ENCODE measurements around the gene GEMIN8. TPM values are rescaled to one million over a fixed set of nuclear protein-coding genes. Genes with fewer than 3 reads are reported as not detected.

GEMIN8 gene
- total RNA-seq, 4 donors from 2014 or later = 8.6 to 22.1 (median 12.6) TPM

DNA sequence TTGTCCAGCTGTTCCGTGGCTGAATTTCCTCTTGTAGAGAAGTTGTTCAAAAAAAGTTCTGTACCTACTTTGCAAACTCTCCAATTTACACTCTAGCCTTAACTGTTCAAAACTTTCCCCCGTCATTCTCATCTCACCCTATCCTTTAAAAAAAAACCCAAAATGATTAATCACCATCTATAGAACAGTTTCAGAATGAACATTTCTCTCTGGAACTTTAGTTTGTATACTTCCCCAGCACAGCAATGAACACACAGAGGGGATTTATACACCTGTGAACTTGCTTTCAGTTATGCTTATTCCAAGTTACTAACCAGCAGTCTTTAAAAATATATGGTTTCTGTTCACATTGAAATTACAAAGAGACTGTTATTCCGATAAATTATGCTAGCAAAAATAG is 1.2 kb downstream of the GEMIN8 start:
- Histone ChIP-seq H3K4me1 (peaks cover 0 to 11% (median 2%) of the 10 kb centered on the region in 4 donors), H3K27me3 (no peaks in the 10 kb centered on the region), H3K9me3 (no peaks in the 10 kb centered on the region), H3K36me3 (no peaks in the 10 kb centered on the region), H3K4me3 (peak overlapping the region in 1 of 4 donors; percentile 77), H3K27ac (peak overlapping the region in 2 of 4 donors; percentile 89 to 92)
- TF ChIP-seq POLR2A (IDR thresholded peaks at IDR 0.05) = no peak
- TF ChIP-seq EP300 (IDR thresholded peaks at IDR 0.05; ENCODE audit: low read depth) = no peak
- TF ChIP-seq, protein P1, sequence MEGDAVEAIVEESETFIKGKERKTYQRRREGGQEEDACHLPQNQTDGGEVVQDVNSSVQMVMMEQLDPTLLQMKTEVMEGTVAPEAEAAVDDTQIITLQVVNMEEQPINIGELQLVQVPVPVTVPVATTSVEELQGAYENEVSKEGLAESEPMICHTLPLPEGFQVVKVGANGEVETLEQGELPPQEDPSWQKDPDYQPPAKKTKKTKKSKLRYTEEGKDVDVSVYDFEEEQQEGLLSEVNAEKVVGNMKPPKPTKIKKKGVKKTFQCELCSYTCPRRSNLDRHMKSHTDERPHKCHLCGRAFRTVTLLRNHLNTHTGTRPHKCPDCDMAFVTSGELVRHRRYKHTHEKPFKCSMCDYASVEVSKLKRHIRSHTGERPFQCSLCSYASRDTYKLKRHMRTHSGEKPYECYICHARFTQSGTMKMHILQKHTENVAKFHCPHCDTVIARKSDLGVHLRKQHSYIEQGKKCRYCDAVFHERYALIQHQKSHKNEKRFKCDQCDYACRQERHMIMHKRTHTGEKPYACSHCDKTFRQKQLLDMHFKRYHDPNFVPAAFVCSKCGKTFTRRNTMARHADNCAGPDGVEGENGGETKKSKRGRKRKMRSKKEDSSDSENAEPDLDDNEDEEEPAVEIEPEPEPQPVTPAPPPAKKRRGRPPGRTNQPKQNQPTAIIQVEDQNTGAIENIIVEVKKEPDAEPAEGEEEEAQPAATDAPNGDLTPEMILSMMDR (IDR thresholded peaks at IDR 0.05) = no peak
- TF ChIP-seq POLR2AphosphoS5 (IDR thresholded peaks at IDR 0.05) = no peak
- in situ Hi-C loops (cut with MboI; ENCODE audit: low pct_ligation_motif_present in 1 of 4, low pct_unique_long_range_greater_than_20kb in 1 of 4, low sequenced_read_pairs in 3 of 4) = loop anchor here (5.0 to 25.0 kb wide), 8 partner anchors 266 to 1209 kb away; partner anchors contain the start of genes TCEANC (in 2 of the 4), OFD1 (in 1 of the 4), TLR8 (in 1 of the 4) and TRAPPC2 (in 1 of the 4)
- 29 to 58% methylated on average over 1 to 3 of the region's 3 CpGs for WGBS, 2 donors (ENCODE audit: low coverage in 1 of 2)
- no peak for DNase-seq
- intact Hi-C loops (cut with DNase I; ENCODE audit: low total_unique reads) = no loop called here

DNA sequence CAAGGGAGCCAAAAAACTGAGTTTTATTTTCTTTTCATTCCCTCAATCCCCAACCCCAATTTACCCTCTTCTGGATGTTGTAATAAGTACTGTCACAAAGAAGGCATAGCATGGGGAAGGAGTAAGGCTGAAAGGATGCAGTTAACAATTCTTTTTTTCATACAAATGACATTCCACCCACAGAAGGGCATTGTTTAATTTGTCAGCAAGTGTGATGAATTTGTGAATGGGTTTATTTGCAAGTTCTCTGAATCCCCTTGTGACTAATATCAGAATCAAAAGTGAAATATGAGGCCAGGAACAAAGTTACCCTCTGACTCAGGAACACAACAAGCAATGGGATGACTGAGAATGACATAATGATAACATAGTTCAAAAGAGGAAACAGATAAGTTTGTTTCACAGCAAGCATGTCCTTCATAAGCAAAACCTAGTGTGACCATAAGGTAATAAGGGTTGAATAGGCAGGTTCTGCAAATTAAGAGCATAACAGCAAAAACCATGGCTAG is 2.1 kb downstream of the GEMIN8 start:
- no peak for DNase-seq
- TF ChIP-seq POLR2AphosphoS5 (IDR thresholded peaks at IDR 0.05) = no peak
- TF ChIP-seq, protein P1 (IDR thresholded peaks at IDR 0.05) = no peak
- TF ChIP-seq POLR2A (IDR thresholded peaks at IDR 0.05) = no peak
- TF ChIP-seq EP300 (IDR thresholded peaks at IDR 0.05; ENCODE audit: low read depth) = no peak
- H3K27ac ChIP-seq = no peak overlapping the region
- no peak overlapping the region for H3K4me3 ChIP-seq
- no peaks in the 10 kb centered on the region for H3K9me3 ChIP-seq
- intact Hi-C loops (cut with DNase I; ENCODE audit: low total_unique reads) = no loop called here
- no peaks in the 10 kb centered on the region for H3K36me3 ChIP-seq
- H3K4me1 ChIP-seq = peaks cover 0 to 11% (median 2%) of the 10 kb centered on the region in 4 donors
- in situ Hi-C loops (cut with MboI; ENCODE audit: low pct_ligation_motif_present in 1 of 4, low pct_unique_long_range_greater_than_20kb in 1 of 4, low sequenced_read_pairs in 3 of 4) = loop anchor here (5.0 to 25.0 kb wide), 8 partner anchors 265 to 1210 kb away; partner anchors contain the start of genes TCEANC (in 2 of the 4), OFD1 (in 1 of the 4), TLR8 (in 1 of the 4) and TRAPPC2 (in 1 of the 4)
- H3K27me3 ChIP-seq = no peaks in the 10 kb centered on the region

DNA sequence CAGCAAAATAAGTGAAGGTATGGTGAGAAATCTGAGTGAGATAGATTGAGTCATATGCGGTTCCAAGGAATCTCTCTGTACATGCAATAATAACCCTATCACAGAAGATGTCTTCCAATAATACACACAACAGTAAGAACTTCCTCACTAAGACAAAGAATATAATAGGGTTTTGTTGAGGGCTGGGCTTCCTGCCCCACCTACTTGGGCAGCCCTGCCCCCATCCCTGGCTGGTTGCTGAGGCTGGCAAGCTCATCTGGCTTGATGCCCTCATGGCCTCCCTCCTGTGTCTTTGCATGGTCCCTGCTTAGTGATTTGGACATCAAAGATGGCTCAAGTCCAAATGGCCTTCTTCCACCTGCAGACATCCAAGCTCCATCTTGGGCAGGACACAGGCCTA is 2.7 kb downstream of the GEMIN8 start:
- no peaks in the 10 kb centered on the region for H3K36me3 ChIP-seq
- TF ChIP-seq, protein P1 (IDR thresholded peaks at IDR 0.05) = no peak
- TF ChIP-seq POLR2A (IDR thresholded peaks at IDR 0.05) (no peak), EP300 (IDR thresholded peaks at IDR 0.05; ENCODE audit: low read depth) (no peak), POLR2AphosphoS5 (IDR thresholded peaks at IDR 0.05) (no peak)
- intact Hi-C loops (cut with DNase I; ENCODE audit: low total_unique reads) (no loop called here), in situ Hi-C loops (cut with MboI; ENCODE audit: low pct_ligation_motif_present in 1 of 4, low pct_unique_long_range_greater_than_20kb in 1 of 4, low sequenced_read_pairs in 3 of 4) (loop anchor here (5.0 to 25.0 kb wide), 8 partner anchors 265 to 1210 kb away; partner anchors contain the start of genes TCEANC (in 2 of the 4), OFD1 (in 1 of the 4), TLR8 (in 1 of the 4) and TRAPPC2 (in 1 of the 4))
- H3K4me1 ChIP-seq = peaks cover 0 to 11% (median 2%) of the 10 kb centered on the region in 4 donors
- WGBS, 2 donors (ENCODE audit: low coverage in 1 of 2) = 73% methylated on average over 1 of the region's 1 CpG; no CpG with 5 or more reads in 1 of the 2 donors
- DNase-seq = no peak
- H3K27ac ChIP-seq = no peak overlapping the region
- no peaks in the 10 kb centered on the region for H3K27me3 ChIP-seq
- H3K4me3 ChIP-seq = no peak overlapping the region
- H3K9me3 ChIP-seq = no peaks in the 10 kb centered on the region

DNA sequence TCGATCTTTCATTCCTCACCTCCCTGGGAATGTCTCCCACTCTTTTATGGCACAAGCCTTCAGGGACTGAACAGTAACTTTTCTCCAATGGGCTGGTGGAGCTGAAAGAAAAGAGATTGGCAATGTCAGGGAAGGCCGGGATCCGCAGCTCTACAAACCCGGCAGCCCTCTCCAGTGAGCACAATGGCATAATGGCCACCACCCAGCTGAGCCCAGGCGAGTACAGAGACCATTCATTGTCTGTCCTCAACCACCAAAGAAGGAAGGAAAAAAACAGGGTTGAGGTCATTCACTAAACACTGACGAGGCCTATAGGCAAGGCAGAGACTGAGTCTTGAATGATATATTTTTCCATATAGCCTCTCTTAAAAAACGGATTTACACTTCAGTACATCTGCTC is 3.6 kb downstream of the GEMIN8 start:
- Histone ChIP-seq H3K27ac (no peak overlapping the region), H3K4me1 (peaks cover 0 to 11% (median 2%) of the 10 kb centered on the region in 4 donors), H3K4me3 (no peak overlapping the region), H3K36me3 (no peaks in the 10 kb centered on the region), H3K9me3 (no peaks in the 10 kb centered on the region), H3K27me3 (no peaks in the 10 kb centered on the region)
- 31 to 71% methylated on average over 2 to 7 of the region's 7 CpGs for WGBS, 2 donors (ENCODE audit: low coverage in 1 of 2)
- in situ Hi-C loops (cut with MboI; ENCODE audit: low pct_ligation_motif_present in 1 of 4, low pct_unique_long_range_greater_than_20kb in 1 of 4, low sequenced_read_pairs in 3 of 4) (loop anchor here (5.0 to 25.0 kb wide), 8 partner anchors 264 to 1211 kb away; partner anchors contain the start of genes TCEANC (in 2 of the 4), OFD1 (in 1 of the 4), TLR8 (in 1 of the 4) and TRAPPC2 (in 1 of the 4)), intact Hi-C loops (cut with DNase I; ENCODE audit: low total_unique reads) (no loop called here)
- no peak for TF ChIP-seq POLR2AphosphoS5 (IDR thresholded peaks at IDR 0.05)
- TF ChIP-seq, protein P1 (IDR thresholded peaks at IDR 0.05) = no peak
- no peak for TF ChIP-seq POLR2A (IDR thresholded peaks at IDR 0.05)
- TF ChIP-seq EP300 (IDR thresholded peaks at IDR 0.05; ENCODE audit: low read depth) = no peak
- no peak for DNase-seq

All from transverse colon (tissue), 4 donors.